ENCODE data around the gene ALDH3B1. TPM values are rescaled to one million over a fixed set of nuclear protein-coding genes. Genes with fewer than 3 reads are reported as not detected.

The ALDH3B1 gene
- total and polyA plus RNA-seq, 2 of the 4 experiments (the other 2 are of a cell fraction), result 11.8 to 22.8 TPM

DNA sequence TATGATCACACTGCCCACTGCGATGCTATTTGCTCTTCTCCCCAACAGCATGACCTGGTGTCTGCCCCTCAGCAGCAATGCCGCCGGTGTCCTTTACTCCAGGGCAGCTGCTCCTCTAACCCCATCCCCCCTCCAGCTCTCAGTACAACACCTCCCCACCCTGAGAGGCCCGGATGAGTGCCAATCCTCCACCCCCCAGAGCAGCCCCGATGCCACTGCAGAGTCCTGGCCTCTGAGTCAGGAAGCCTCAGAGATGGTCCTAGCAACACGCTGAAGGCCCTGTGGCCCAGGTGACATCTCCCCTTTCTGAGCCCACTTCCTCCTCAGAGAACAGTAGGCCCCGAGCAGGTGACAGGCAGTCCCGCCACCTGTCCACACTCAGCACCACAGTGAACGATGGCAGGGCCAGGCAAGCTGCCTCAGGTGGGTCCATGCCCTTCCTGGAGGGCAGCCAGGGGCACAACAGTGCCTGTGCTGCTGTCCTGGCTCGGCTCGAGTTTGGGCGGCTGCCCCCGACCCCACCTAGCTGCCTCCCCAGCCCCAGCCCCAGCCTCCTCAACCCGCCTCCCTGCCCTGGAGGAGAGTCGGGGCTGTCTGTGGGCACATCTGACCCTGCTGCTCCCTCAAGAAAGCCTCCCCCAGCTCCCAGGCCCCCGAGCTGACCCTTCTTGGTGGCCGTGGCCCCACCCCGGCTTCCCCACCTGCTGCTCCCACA, 16.4 kb downstream of the ALDH3B1 start:
- CTCF ChIA-PET, result no interaction called here
- no peak for TF ChIP-seq CEBPB (IDR thresholded peaks at IDR 0.05; ENCODE audit: low read depth, low read length)
- no peak for TF ChIP-seq BHLHE40 (IDR thresholded peaks at IDR 0.05; ENCODE audit: low read depth, low read length)
- TF ChIP-seq FOS (IDR thresholded peaks at IDR 0.05; ENCODE audit: low read depth, low read length), result no peak
- no peak for TF ChIP-seq NFE2L2 (IDR thresholded peaks at IDR 0.05; ENCODE audit: low read depth, low read length)
- TF ChIP-seq CTCF (conservative IDR thresholded peaks at IDR 0.05; ENCODE audit: low read depth, low read length), result no peak
- TF ChIP-seq ELK1 (IDR thresholded peaks at IDR 0.05; ENCODE audit: borderline replicate concordance, low read depth, low read length), result no peak
- no peak for TF ChIP-seq SMC3 (IDR thresholded peaks at IDR 0.05; ENCODE audit: low read depth, low read length)
- TF ChIP-seq MAFK (IDR thresholded peaks at IDR 0.05; ENCODE audit: low read depth, low read length), result no peak
- TF ChIP-seq CHD1 (IDR thresholded peaks at IDR 0.05; ENCODE audit: low read depth, low read length), result no peak
- TF ChIP-seq POLR2A (IDR thresholded peaks at IDR 0.05; ENCODE audit: low read depth, low read length), result no peak
- no peak for TF ChIP-seq RAD21 (IDR thresholded peaks at IDR 0.05; ENCODE audit: low read length)
- TF ChIP-seq, protein P1, sequence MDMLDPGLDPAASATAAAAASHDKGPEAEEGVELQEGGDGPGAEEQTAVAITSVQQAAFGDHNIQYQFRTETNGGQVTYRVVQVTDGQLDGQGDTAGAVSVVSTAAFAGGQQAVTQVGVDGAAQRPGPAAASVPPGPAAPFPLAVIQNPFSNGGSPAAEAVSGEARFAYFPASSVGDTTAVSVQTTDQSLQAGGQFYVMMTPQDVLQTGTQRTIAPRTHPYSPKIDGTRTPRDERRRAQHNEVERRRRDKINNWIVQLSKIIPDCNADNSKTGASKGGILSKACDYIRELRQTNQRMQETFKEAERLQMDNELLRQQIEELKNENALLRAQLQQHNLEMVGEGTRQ (IDR thresholded peaks at IDR 0.05; ENCODE audit: low read depth, low read length), result no peak
- TF ChIP-seq RCOR1 (IDR thresholded peaks at IDR 0.05; ENCODE audit: insufficient replicate concordance, low read length), result no peak
- TF ChIP-seq MAZ (IDR thresholded peaks at IDR 0.05; ENCODE audit: borderline replicate concordance, low read depth, low read length), result no peak
- TF ChIP-seq RFX5 (IDR thresholded peaks at IDR 0.05; ENCODE audit: low read depth, low read length), result no peak

More for the DNA sequence above, 16.4 kb downstream of the ALDH3B1 start:
- H2BK5ac ChIP-seq (ENCODE audit: low read depth, low read length, poor library complexity, severe bottlenecking), result peak overlapping the region; percentile 59
- no peak overlapping the region for H3K9ac ChIP-seq (ENCODE audit: low read depth, low read length)
- H3K36me3 ChIP-seq (ENCODE audit: control insufficient read depth, insufficient read depth, low read length), result peaks cover 26% of the 10 kb centered on the region
- no peak overlapping the region; the same call in 1 of the 2 replicates for H4K91ac ChIP-seq (ENCODE audit: insufficient read depth, low read depth, low read length)
- ATAC-seq (ENCODE audit: low read depth) (no peak), DNase-seq (no peak)
- 91% methylated on average over 7 of the region's 18 CpGs; no CpG with 5 or more reads in 1 of the 2 experiments for WGBS, 2 experiments (ENCODE audit: extremely low coverage in 2 of 2, insufficient read length in 1 of 2)
- H2AFZ ChIP-seq (replicated peaks; ENCODE audit: low read length, poor library complexity), result no peak overlapping the region
- no peaks in the 10 kb centered on the region for H3K9me3 ChIP-seq (ENCODE audit: control insufficient read depth, insufficient read depth, low read length)
- dilution Hi-C loops (cut with HindIII; ENCODE audit: low sequenced_read_pairs, unreplicated experiment) (no loop called here), intact Hi-C loops (cut with micrococcal nuclease) (no loop called here), in situ Hi-C loops (cut with MboI; ENCODE audit: low sequenced_read_pairs) (no loop called here)
- H2BK120ac ChIP-seq (ENCODE audit: low read depth, low read length), result peak overlapping the region; percentile 90; the same call in 1 of the 2 replicates
- H3K14ac ChIP-seq (replicated peaks; ENCODE audit: low read depth, low read length), result no peak overlapping the region
- no peak overlapping the region for H3K18ac ChIP-seq (ENCODE audit: low read depth, low read length)
- H4K20me1 ChIP-seq (ENCODE audit: insufficient read depth, low read length), result no peaks in the 10 kb centered on the region
- H3K4ac ChIP-seq (ENCODE audit: low read depth, low read length), result peak overlapping the region; percentile 53
- H2AK9ac ChIP-seq (replicated peaks; ENCODE audit: low read depth, low read length, poor library complexity), result peak overlapping the region; percentile 25
- H2AK5ac ChIP-seq (ENCODE audit: low read depth, low read length), result peak overlapping the region; percentile 98; the same call in 1 of the 2 replicates
- no peak overlapping the region for H3K4me3 ChIP-seq (ENCODE audit: insufficient read depth, low read depth, low read length)
- BruUV-seq (replicated peaks), result no TSS peak
- no peak overlapping the region; the same call in 1 of the 2 replicates for H3K27ac ChIP-seq (ENCODE audit: insufficient read depth, low read length)
- no peak overlapping the region for H2BK20ac ChIP-seq (ENCODE audit: low read depth, low read length)
- H3K9me1 ChIP-seq (ENCODE audit: insufficient read depth, low read length), result peaks cover 8% of the 10 kb centered on the region
- H3K4me1 ChIP-seq (ENCODE audit: control insufficient read depth, insufficient read depth, low read length), result peaks cover 26% of the 10 kb centered on the region
- no peak overlapping the region for H4K8ac ChIP-seq (ENCODE audit: low read depth in 2 of 2, low read length in 2 of 2)
- H3K23ac ChIP-seq (ENCODE audit: low read depth, low read length), result no peak overlapping the region; the same call in 1 of the 2 replicates
- peaks cover 24 to 45% of the 10 kb centered on the region in 2 experiments for H3K79me1 ChIP-seq (ENCODE audit: low read depth in 1 of 2, low read length in 2 of 2)
- no peaks in the 10 kb centered on the region for H3K27me3 ChIP-seq (ENCODE audit: control insufficient read depth, insufficient read depth, low read length)
- no peak overlapping the region for H3K4me2 ChIP-seq (ENCODE audit: low read depth, low read length)
- POLR2A ChIA-PET (ENCODE audit: unreplicated experiment), result no interaction called here
- no peak overlapping the region for H4K5ac ChIP-seq (ENCODE audit: low read depth, low read length)
- H3K56ac ChIP-seq (ENCODE audit: extremely low read depth, insufficient read depth, low read length), result no peak overlapping the region
- H2BK15ac ChIP-seq (ENCODE audit: low read depth, low read length), result no peak overlapping the region; the same call in 2 of the 3 replicates

All from IMR-90 (cell line).